GM12875 (cell line): ENCODE data around the gene KRTAP10-5.
"Not testable (repeated sequence)": the region's sequence is repeated elsewhere in the genome, so short reads cannot be mapped to it uniquely, and the experiment has no call there.

Experiments
- H3K4me3 ChIP-seq: one replicate; pipeline ENCODE4 v1.5.1; 2011; ENCODE audit warnings: low read depth, low read length, control low read depth
- TF ChIP-seq, protein P1 (sequence below): IDR thresholded peaks from 2 replicates; pipeline ENCODE4 v1.5.1; 2011; ENCODE audit warnings: low read depth, mild to moderate bottlenecking, control low read depth, inconsistent platforms, low read length, moderate library complexity, borderline replicate concordance; ENCODE audit not compliant: insufficient read depth

KRTAP10-5 gene

DNA sequence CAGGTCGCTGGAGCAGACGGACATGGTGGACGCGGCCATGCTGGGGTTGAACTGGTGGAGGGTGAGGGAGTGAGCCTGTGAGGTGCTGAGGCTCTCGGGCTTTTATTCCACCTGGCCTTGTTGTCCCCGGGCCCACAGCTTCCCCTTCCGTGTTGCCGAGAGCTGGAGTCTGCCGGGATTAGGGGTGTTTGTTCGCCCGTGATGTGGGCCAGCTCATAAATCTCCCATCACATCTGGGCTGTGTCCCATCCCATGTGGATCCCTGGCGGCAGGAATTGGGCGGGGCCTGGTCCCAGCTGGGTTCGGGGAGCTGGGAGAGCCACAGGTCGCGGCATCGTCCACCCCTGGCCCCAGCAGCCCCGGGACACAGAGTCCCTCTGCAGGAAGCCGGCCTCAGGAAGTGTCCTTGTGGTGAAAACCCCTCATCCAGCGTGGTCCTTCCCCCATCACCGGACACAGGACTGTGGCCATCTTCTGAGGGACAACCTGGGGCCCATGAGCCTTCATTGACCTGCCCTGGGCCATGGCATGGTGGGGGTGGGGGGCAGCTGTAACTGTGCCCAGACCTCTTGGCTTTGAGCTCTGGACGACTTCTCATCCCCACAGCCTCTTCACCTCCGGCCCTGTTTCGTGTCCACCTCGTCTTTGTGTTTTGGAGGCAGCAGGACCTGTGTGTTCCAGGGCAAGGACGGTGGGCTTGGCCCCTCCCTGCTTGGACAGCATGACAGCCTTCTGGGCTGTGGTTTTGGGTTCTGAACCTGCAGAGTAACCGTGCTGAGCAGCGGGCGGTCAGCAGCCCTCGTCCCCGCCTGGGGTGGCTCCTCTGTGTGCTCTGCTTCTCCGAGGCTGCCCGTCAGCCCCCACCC is 12.3 kb upstream of the KRTAP10-5 start, which contains the start of gene KRTAP10-6:
KRTAP10-6 (minus strand) TSS at position 60 of the 866 bp plus-strand sequence; CDS start at position 39, 21 bp downstream.
- no peak within 1 kb of the TSS for H3K4me3 ChIP-seq
- TF ChIP-seq, protein P1, sequence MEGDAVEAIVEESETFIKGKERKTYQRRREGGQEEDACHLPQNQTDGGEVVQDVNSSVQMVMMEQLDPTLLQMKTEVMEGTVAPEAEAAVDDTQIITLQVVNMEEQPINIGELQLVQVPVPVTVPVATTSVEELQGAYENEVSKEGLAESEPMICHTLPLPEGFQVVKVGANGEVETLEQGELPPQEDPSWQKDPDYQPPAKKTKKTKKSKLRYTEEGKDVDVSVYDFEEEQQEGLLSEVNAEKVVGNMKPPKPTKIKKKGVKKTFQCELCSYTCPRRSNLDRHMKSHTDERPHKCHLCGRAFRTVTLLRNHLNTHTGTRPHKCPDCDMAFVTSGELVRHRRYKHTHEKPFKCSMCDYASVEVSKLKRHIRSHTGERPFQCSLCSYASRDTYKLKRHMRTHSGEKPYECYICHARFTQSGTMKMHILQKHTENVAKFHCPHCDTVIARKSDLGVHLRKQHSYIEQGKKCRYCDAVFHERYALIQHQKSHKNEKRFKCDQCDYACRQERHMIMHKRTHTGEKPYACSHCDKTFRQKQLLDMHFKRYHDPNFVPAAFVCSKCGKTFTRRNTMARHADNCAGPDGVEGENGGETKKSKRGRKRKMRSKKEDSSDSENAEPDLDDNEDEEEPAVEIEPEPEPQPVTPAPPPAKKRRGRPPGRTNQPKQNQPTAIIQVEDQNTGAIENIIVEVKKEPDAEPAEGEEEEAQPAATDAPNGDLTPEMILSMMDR = no peak

DNA sequence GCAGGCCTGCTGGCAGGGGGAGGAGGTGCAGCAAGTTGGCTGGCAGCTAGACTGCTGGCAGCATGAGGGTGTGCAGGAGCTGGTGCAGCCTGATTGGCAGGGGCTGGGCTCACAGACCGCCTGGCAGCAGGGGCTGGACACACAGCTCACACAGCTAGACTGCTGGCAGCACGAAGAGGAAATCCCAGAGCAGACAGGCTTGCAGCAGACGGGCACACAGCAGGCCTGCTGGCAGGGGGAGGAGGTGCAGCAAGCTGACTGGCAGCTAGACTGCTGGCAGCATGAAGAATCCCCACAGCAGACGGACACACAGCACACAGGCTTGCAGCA is 11.4 kb upstream of the KRTAP10-5 start:
- not testable (repeated sequence) for H3K4me3 ChIP-seq

DNA sequence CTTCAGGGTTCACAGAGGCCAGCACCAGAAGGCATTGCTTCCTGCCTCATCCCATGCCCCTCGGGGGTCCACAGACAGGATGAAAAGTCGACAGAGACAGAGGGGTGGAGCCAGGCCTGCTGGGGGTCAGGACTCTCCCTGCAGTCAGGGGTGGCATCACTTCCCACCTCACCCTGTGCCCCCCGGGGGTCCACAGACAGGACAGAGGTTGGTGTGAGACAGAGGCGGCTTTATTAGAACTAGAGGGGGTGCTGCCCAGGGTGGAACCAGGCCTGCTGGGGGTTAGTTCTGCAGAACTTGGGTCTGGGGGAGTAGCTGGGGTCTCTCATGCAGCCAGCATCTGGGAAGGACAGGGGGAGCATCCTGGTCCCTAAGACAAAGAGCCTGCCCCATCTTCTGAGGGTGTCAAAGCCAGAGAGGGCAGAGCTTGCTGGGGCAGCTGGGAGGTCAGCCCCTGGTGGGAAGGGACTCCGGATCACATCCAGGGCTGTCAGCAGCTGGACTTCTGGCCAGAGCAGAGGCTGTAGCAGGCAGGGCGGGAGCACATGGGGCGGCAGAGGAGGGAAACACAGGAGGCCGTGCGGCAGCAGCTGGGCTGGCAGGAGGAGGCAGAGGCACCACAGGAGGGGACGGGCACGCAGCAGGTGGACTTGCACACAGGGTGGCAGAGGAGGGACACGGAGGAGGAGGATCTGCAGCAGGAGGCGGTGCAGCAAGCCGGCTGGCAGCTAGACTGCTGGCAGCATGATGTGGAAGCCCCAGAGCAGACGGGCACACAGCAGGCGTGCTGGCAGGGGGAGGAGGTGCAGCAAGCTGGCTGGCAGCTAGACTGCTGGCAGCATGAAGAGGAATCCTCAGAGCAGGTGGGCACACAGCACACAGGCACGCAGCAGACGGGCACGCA is 10.7 kb upstream of the KRTAP10-5 start:
- H3K4me3 ChIP-seq = not testable (repeated sequence)

DNA sequence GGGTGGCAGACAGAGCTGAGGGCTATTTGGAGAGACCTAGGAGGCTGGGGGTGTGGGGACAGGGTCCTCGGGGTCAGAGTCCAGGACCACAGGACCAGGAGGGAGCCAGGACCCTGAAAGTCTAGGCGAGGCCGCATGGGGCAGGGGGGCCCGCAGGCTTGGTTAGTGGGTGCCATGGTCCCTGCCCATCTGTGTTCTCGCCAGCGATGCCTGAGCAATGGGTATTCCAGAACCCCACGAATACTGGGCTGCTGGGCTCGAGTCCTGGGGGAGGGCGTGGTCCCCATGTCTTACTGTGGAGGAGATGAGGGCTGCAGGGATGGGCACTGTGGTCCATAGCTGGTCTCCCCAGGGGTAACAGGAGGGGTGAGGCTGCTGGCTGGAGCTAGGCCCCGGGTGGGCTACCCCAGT is 9.9 kb upstream of the KRTAP10-5 start:
- TF ChIP-seq, protein P1 = no peak
- H3K4me3 ChIP-seq = no peak overlapping the region

DNA sequence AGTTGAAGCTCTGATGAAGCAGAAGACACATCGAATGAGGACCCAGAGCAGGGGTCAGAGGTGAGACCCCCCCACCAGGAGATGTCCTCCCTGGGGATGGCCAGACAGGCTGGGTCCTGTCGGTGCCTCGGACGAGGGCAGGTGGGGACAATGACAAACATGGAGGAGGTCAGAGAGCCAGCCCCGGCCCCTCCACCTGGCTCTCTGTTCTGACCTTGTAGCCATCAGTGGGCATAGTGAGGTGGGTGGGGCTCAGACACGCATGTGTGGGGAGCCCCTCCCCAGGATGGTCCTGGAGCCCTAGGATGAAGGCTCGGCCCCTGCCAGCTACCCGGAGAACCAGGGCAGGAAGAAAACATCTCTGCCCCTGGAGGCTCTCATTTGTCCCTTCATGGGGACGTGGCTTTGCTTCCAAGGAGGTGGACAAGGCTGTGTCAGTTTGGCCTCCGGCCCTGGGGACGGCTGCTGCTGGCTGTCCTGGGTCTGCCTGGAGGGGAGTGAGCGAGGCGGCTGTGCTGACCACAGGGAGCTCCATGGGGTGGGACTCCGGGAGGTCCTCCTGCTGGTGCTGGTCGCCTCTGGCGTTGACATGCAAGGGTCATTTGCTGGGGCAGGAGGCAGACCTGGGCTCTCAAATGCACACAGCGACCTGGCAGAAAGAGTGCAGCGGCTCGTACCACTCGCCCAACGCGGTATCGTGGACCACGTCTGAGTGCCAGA is 9.3 kb upstream of the KRTAP10-5 start:
- TF ChIP-seq, protein P1 = no peak
- H3K4me3 ChIP-seq = no peak overlapping the region

DNA sequence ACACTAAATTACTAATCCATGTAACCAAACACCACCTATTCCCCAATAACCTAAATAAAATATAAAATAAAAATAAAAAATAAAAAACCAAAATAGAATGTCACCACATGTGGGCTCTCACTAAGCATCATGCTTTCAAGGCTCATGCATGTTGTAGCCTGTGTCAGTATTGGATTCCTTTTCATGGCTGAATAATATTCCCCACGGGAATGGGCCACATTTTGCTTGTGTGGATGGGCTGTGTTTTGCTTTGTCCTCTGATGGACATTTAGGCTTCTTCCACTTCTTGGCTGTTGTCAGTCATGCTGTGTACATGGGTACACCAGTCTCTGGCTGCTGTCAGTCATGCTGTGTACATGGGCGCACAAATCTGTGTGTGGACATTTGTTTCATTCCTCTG is 8.7 kb upstream of the KRTAP10-5 start:
- TF ChIP-seq, protein P1 = no peak
- H3K4me3 ChIP-seq = no peak overlapping the region

DNA sequence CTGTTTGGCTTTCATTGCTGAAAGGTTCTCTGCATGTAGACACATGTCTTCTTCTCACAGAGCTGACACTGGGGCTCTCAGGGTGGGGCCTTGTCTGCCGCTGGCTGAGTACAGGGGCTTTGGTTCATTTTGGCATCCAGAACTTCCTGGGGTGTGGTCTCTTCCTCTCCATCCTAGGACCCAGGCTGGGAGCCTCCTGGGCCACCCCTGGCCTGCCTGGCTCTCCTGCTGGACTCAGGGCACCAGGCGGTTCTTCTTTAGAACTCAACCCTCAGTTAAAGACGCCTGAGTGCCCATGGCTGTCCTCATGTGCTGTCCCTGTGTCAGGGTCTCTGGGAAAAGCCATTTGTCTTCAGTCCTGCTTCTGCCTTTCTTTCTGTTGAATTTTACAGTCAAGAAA is 5.5 kb upstream of the KRTAP10-5 start:
- no peak overlapping the region for H3K4me3 ChIP-seq

More for the DNA sequence above, 5.5 kb upstream of the KRTAP10-5 start:
- TF ChIP-seq, protein P1 = no peak
